Globus pallidus (tissue), 1 donor: Measurements from ENCODE around the gene TOPAZ1.
"Not testable (repeated sequence)": the region's sequence is repeated elsewhere in the genome, so short reads cannot be mapped to it uniquely, and the experiment has no call there.

Experiments used
- DNase-seq: peaks from one replicate; pipeline ENCODE4 v3.0.0-alpha.2; 2015; ENCODE audit warnings: low spot score

The TOPAZ1 gene

GRCh38 chr3:44334326-44334725 is 92.6 kb downstream of the TOPAZ1 start:
- no peak for DNase-seq

GRCh38 chr3:44337248-44337785 is 95.6 kb downstream of the TOPAZ1 start:
- DNase-seq, result peak; percentile 10

- DNase-seq, result peak; percentile 92
Observed at GRCh38 chr3:44338010-44338827, 96.5 kb downstream of the TOPAZ1 start, which contains the start of gene TCAIM. TSS of gene TCAIM (plus strand) at chr3:44338766. CDS start at chr3:44354783, 16,017 bp downstream.

GRCh38 chr3:44338828-44339127 is 97.1 kb downstream of the TOPAZ1 start:
- no peak for DNase-seq

GRCh38 chr3:44339181-44340057 is 97.7 kb downstream of the TOPAZ1 start:
- DNase-seq, result peak; percentile 3

- peak; percentile 10 for DNase-seq
Observed at GRCh38 chr3:44340058-44340395, 98.3 kb downstream of the TOPAZ1 start.

GRCh38 chr3:44342176-44342790 is 100.6 kb downstream of the TOPAZ1 start:
- no peak for DNase-seq

- DNase-seq, result no peak
Observed at GRCh38 chr3:44343421-44343820, 101.7 kb downstream of the TOPAZ1 start.

GRCh38 chr3:44346590-44346989 is 104.9 kb downstream of the TOPAZ1 start:
- not testable (repeated sequence) for DNase-seq

- no peak for DNase-seq
Observed at GRCh38 chr3:44348993-44349392, 107.3 kb downstream of the TOPAZ1 start.

GRCh38 chr3:44353355-44353924 is 111.8 kb downstream of the TOPAZ1 start:
- no peak for DNase-seq

- no peak for DNase-seq
Observed at GRCh38 chr3:44355362-44356033, 113.8 kb downstream of the TOPAZ1 start.

- no peak for DNase-seq
Observed at GRCh38 chr3:44359146-44359751, 117.6 kb downstream of the TOPAZ1 start.

GRCh38 chr3:44363591-44363990 is 121.9 kb downstream of the TOPAZ1 start:
- no peak for DNase-seq

- no peak for DNase-seq
Observed at GRCh38 chr3:44365952-44366351, 124.3 kb downstream of the TOPAZ1 start.

GRCh38 chr3:44375450-44375849 is 133.8 kb downstream of the TOPAZ1 start:
- no peak for DNase-seq
